Measurements from ENCODE around the gene RRP8. TPM values are rescaled to one million over a fixed set of nuclear protein-coding genes. Genes with fewer than 3 reads are reported as not detected.
A peak's percentile ranks its signal among the peaks of the same experiment; 100 is the strongest.

Gene RRP8
- total and polyA plus RNA-seq, 10 of the 15 experiments (the other 5 are each of a cell fraction or from before 2014, with no cell fraction given): 4.7 to 51.2 (median 23.9) TPM

DNA sequence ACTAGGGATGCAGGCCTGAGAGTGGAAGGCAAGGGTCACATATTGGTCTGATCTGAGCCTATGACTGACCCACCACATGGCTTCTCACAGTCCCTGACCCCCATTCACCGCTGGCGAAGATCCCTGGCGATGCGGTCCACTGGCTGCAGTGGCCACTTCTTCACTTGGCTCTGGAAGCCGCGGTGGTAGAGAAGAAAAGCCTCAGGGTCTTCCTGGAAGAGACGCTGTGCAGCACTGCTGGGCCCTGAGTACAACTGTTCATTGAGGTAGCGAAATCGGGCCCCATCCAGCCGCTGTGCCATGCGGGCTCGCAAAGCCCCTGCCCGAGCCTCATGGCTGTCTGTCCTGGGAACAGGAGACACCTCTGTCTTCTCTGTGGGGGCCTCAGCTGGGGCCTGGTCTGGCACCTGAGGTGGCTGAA, 2.4 kb downstream of the RRP8 start:
- Histone ChIP-seq H3K9ac (ENCODE audit: control insufficient read depth, insufficient read depth, low read length) (0 out of 2 replicates have a peak overlapping the region, but pooled peaks have one; percentile 4), H3K27me3 (replicated peaks in 1 of 2; ENCODE audit: control insufficient read depth in 2 of 2, insufficient read depth in 2 of 2, low read length in 1 of 2) (no peaks in the 10 kb centered on the region), H3K4me1 (ENCODE audit: control insufficient read depth, insufficient read depth, low read length) (peaks cover 6% of the 10 kb centered on the region; the same call in 1 of the 2 replicates), H2AFZ (ENCODE audit: control insufficient read depth, low read depth, low read length) (no peak overlapping the region), H3K9me3 (replicated peaks; ENCODE audit: control insufficient read depth, insufficient read depth, low read length) (no peaks in the 10 kb centered on the region), H3K4me3 (no peak overlapping the region), H3K4me2 (ENCODE audit: control insufficient read depth, insufficient read depth) (peak overlapping the region; percentile 96), H3K27ac (ENCODE audit: control insufficient read depth, insufficient read depth) (no peak overlapping the region), H3K79me2 (ENCODE audit: control insufficient read depth, insufficient read depth, low read length) (peaks cover 61% of the 10 kb centered on the region), H3K36me3 (ENCODE audit: control insufficient read depth in 2 of 2, insufficient read depth in 2 of 2, low read length in 1 of 2) (peaks cover 11 to 18% of the 10 kb centered on the region in 2 experiments), H4K20me1 (ENCODE audit: control insufficient read depth, insufficient read depth) (no peaks in the 10 kb centered on the region)
- ATAC-seq (no peak), DNase-seq (ENCODE audit: low read depth, low spot score) (no peak), FAIRE-seq (no peak)
- in situ Hi-C loops (cut with MboI): no loop called here
- SMC1A ChIA-PET (ENCODE audit: uncharacterized antibody, unreplicated experiment): no interaction called here
- RAD21 ChIA-PET (ENCODE audit: unreplicated experiment): interaction anchor here (4.8 kb wide), 1 partner anchor 81 kb away, joined by 60 read pairs; the partner anchor contains the start of gene MRPL17
- intact Hi-C loops (cut with micrococcal nuclease; ENCODE audit: unreplicated experiment): loop anchor here (10.0 kb wide), 1 partner anchor 216 kb away; no protein-coding TSS in a partner anchor
- 100% methylated on average over 13 of the region's 13 CpGs for WGBS (ENCODE audit: insufficient coverage, insufficient replicate concordance, low lambda C conversion rate, missing lambda C conversion rate)
- TF ChIP-seq BHLHE40 (IDR thresholded peaks at IDR 0.05; ENCODE audit: borderline replicate concordance in 1 of 2, low read depth in 2 of 2, low read length in 1 of 2): no peak
- CTCF ChIA-PET: no interaction called here
- POLR2A ChIA-PET: no interaction called here
- no TSS peak for BruUV-seq (replicated peaks)

DNA sequence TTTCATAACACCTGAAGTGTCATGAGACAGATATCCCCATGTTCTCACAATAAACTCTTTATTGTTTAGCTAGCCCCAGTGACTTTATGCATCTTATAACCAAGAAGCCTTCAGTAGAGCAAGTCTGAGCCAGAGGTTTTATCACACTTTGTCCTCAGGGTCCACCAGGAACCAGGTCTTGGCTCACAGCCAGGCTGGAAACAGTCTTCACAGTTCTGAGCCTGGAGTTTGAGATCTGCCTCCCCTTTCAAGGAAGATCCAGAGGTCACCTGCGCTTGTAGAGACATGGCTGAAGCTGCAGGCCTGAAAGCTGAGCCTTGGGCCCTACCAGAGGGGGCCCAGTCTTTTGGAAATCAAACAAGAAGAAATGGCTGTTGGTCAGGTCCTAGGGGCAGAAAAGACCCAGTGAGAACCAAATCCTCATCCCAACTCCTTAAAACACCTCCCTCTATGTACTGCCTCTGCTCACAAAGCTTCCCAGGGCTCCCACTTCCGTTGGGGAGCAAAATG, 3.5 kb downstream of the RRP8 start:
- ChIA-PET CTCF (interaction anchor here (1.3 kb wide), 1 partner anchor 83 kb away, joined by 7 read pairs; the partner anchor contains the start of gene MRPL17), SMC1A (ENCODE audit: uncharacterized antibody, unreplicated experiment) (interaction anchor here (1.1 to 1.6 kb wide), 3 partner anchors 10 to 82 kb away, joined by 3 to 6 read pairs (median 3); partner anchors contain the start of gene TAF10), RAD21 (ENCODE audit: unreplicated experiment) (interaction anchor here (0.9 kb wide), 1 partner anchor 31 kb away, joined by 3 read pairs; no protein-coding TSS in a partner anchor), POLR2A (interaction anchor here (1.5 kb wide), 1 partner anchor 18 kb away, joined by 3 read pairs; no protein-coding TSS in a partner anchor)
- TF ChIP-seq, protein P1, sequence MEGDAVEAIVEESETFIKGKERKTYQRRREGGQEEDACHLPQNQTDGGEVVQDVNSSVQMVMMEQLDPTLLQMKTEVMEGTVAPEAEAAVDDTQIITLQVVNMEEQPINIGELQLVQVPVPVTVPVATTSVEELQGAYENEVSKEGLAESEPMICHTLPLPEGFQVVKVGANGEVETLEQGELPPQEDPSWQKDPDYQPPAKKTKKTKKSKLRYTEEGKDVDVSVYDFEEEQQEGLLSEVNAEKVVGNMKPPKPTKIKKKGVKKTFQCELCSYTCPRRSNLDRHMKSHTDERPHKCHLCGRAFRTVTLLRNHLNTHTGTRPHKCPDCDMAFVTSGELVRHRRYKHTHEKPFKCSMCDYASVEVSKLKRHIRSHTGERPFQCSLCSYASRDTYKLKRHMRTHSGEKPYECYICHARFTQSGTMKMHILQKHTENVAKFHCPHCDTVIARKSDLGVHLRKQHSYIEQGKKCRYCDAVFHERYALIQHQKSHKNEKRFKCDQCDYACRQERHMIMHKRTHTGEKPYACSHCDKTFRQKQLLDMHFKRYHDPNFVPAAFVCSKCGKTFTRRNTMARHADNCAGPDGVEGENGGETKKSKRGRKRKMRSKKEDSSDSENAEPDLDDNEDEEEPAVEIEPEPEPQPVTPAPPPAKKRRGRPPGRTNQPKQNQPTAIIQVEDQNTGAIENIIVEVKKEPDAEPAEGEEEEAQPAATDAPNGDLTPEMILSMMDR (IDR thresholded peaks at IDR 0.05 in 2 of 3, conservative IDR thresholded peaks at IDR 0.05 in 1 of 3; ENCODE audit: control insufficient read depth in 2 of 3, extremely low read depth in 1 of 3, insufficient read depth in 1 of 3, low read depth in 3 of 3, low read length in 3 of 3): no peak
- no peak for TF ChIP-seq MXI1 (IDR thresholded peaks at IDR 0.05; ENCODE audit: low read depth, low read length)
- TF ChIP-seq, protein P2, sequence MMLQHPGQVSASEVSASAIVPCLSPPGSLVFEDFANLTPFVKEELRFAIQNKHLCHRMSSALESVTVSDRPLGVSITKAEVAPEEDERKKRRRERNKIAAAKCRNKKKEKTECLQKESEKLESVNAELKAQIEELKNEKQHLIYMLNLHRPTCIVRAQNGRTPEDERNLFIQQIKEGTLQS (IDR thresholded peaks at IDR 0.05; ENCODE audit: borderline replicate concordance, extremely low read depth, low read depth, low read length): no peak
- peaks cover 3% of the 10 kb centered on the region; the same call in 1 of the 2 replicates for H3K4me1 ChIP-seq (ENCODE audit: control insufficient read depth, insufficient read depth, low read length)
- no peak for DNase-seq (ENCODE audit: low read depth, low spot score)
- 64% methylated on average over 2 of the region's 2 CpGs for WGBS (ENCODE audit: insufficient coverage, insufficient replicate concordance, low lambda C conversion rate, missing lambda C conversion rate)
- in situ Hi-C loops (cut with MboI): no loop called here
- H3K9me3 ChIP-seq (replicated peaks; ENCODE audit: control insufficient read depth, insufficient read depth, low read length): no peaks in the 10 kb centered on the region
- H3K4me2 ChIP-seq (ENCODE audit: control insufficient read depth, insufficient read depth): no peak overlapping the region; the same call in none of the 2 replicates
- no peak for ATAC-seq
- H3K36me3 ChIP-seq (ENCODE audit: control insufficient read depth in 2 of 2, insufficient read depth in 2 of 2, low read length in 1 of 2): peaks cover 14 to 18% of the 10 kb centered on the region in 2 experiments
- H3K27me3 ChIP-seq (replicated peaks in 1 of 2; ENCODE audit: control insufficient read depth in 2 of 2, insufficient read depth in 2 of 2, low read length in 1 of 2): no peaks in the 10 kb centered on the region
- H2AFZ ChIP-seq (ENCODE audit: control insufficient read depth, low read depth, low read length): no peak overlapping the region
- H3K4me3 ChIP-seq: no peak overlapping the region
- no peak overlapping the region for H3K9ac ChIP-seq (ENCODE audit: control insufficient read depth, insufficient read depth, low read length)
- intact Hi-C loops (cut with micrococcal nuclease; ENCODE audit: unreplicated experiment): loop anchor here (10.0 kb wide), 1 partner anchor 215 kb away; no protein-coding TSS in a partner anchor
- no peak for FAIRE-seq
- H4K20me1 ChIP-seq (ENCODE audit: control insufficient read depth, insufficient read depth): no peaks in the 10 kb centered on the region
- peaks cover 52% of the 10 kb centered on the region for H3K79me2 ChIP-seq (ENCODE audit: control insufficient read depth, insufficient read depth, low read length)
- no TSS peak for BruUV-seq (replicated peaks)
- no peak overlapping the region for H3K27ac ChIP-seq (ENCODE audit: control insufficient read depth, insufficient read depth)

Data from GM12878 (cell line).